ENCODE measurements around the gene CTRB1. TPM values are rescaled to one million over a fixed set of nuclear protein-coding genes. Genes with fewer than 3 reads are reported as not detected.
"Not testable (repeated sequence)": the region's sequence is repeated elsewhere in the genome, so short reads cannot be mapped to it uniquely, and the experiment has no call there.

CTRB1 gene
- total RNA-seq, 4 donors from 2014 or later = not detected

DNA sequence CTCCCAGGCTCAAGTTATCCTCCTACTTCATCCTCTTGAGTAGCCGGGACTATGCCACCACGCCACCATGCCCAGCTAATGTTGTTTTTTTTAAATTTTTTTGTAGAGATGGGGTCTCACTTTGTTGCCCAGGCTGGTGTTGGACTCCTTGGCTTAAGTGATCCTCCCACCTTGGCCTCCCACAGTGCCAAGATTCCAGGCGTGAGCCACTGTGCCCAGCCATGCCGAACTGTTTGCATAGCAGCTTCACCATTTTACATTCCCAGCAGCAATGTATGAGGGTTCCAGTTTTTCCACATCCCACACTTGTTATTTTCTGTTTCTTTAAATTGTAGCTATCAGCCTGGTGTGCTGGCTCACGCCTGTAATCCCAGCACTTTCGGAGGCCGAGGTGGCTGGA, 2.2 kb upstream of the CTRB1 start:
- TF ChIP-seq POLR2AphosphoS5 (IDR thresholded peaks at IDR 0.05) (no peak), CTCF (IDR thresholded peaks at IDR 0.05) (no peak), POLR2A (IDR thresholded peaks at IDR 0.05) (no peak), EP300 (IDR thresholded peaks at IDR 0.05) (no peak)
- Histone ChIP-seq H3K4me1 (no peaks in the 10 kb centered on the region), H3K4me3 (no peak overlapping the region), H3K27me3 (no peaks in the 10 kb centered on the region), H3K9me3 (no peaks in the 10 kb centered on the region), H3K27ac (no peak overlapping the region), H3K36me3 (no peaks in the 10 kb centered on the region)
- 90% methylated on average over 7 of the region's 7 CpGs for WGBS
- no peak for DNase-seq (ENCODE audit: low spot score in 2 of 2)

- Histone ChIP-seq H3K4me3 (no peak overlapping the region), H3K4me1 (no peaks in the 10 kb centered on the region), H3K9me3 (no peaks in the 10 kb centered on the region), H3K36me3 (no peaks in the 10 kb centered on the region), H3K27ac (no peak overlapping the region), H3K27me3 (no peaks in the 10 kb centered on the region)
- WGBS = 91% methylated on average over 11 of the region's 11 CpGs
- no peak for DNase-seq (ENCODE audit: low spot score in 2 of 2)
- TF ChIP-seq POLR2AphosphoS5 (IDR thresholded peaks at IDR 0.05) = no peak
- no peak for TF ChIP-seq POLR2A (IDR thresholded peaks at IDR 0.05)
- TF ChIP-seq EP300 (IDR thresholded peaks at IDR 0.05) = no peak
- TF ChIP-seq CTCF (IDR thresholded peaks at IDR 0.05) = no peak
Measured at GRCh38 chr16:75217389-75217851, 1.4 kb upstream of the CTRB1 start.

- Histone ChIP-seq H3K36me3 (no peaks in the 10 kb centered on the region), H3K9me3 (no peaks in the 10 kb centered on the region), H3K4me3 (no peak overlapping the region), H3K27me3 (peaks cover under 1% of the 10 kb centered on the region), H3K27ac (no peak overlapping the region), H3K4me1 (no peaks in the 10 kb centered on the region)
- TF ChIP-seq CTCF (IDR thresholded peaks at IDR 0.05) (no peak), POLR2A (IDR thresholded peaks at IDR 0.05) (no peak), EP300 (IDR thresholded peaks at IDR 0.05) (no peak), POLR2AphosphoS5 (IDR thresholded peaks at IDR 0.05) (no peak)
- 59% methylated on average over 4 of the region's 4 CpGs for WGBS
- DNase-seq (ENCODE audit: low spot score in 2 of 2) = no peak
Measured at GRCh38 chr16:75219088-75219487, 300 bp downstream of the CTRB1 start.

DNA sequence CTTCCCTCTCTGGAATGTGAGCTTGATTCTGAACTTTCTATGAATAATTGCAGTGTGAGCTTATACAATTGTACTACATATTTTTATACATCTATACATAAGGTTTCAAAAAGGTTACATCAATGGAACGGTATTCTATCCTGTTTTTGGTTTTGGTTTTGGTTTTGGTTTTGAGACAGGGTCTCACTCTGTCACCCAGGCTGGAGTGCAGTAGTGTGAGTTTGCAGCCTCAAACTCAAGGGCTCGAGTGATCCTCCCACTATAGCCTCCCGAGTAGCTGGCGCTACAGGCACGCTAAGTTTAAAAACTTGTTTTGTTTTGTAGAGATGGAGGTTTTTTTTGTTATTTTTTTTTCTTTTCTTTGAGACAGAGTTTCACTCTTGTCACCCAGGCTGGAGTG, 1.1 kb downstream of the CTRB1 start:
- Histone ChIP-seq H3K36me3 (no peaks in the 10 kb centered on the region), H3K4me1 (no peaks in the 10 kb centered on the region), H3K9me3 (no peaks in the 10 kb centered on the region), H3K27me3 (peaks cover 8% of the 10 kb centered on the region), H3K27ac (no peak overlapping the region), H3K4me3 (no peak overlapping the region)
- DNase-seq (ENCODE audit: low spot score in 2 of 2) = no peak
- 59% methylated on average over 5 of the region's 5 CpGs for WGBS
- TF ChIP-seq POLR2A (IDR thresholded peaks at IDR 0.05) = no peak
- no peak for TF ChIP-seq POLR2AphosphoS5 (IDR thresholded peaks at IDR 0.05)
- no peak for TF ChIP-seq CTCF (IDR thresholded peaks at IDR 0.05)
- TF ChIP-seq EP300 (IDR thresholded peaks at IDR 0.05) = no peak

GRCh38 chr16:75222271-75222783, 3.5 kb downstream of the CTRB1 start:
- H3K27ac ChIP-seq = no peak overlapping the region
- 83% methylated on average over 12 of the region's 16 CpGs for WGBS
- H3K9me3 ChIP-seq = no peaks in the 10 kb centered on the region
- no peak for DNase-seq (ENCODE audit: low spot score in 2 of 2)
- H3K36me3 ChIP-seq = no peaks in the 10 kb centered on the region
- no peaks in the 10 kb centered on the region for H3K4me1 ChIP-seq
- no peak overlapping the region for H3K4me3 ChIP-seq
- TF ChIP-seq CTCF (IDR thresholded peaks at IDR 0.05) = no peak
- TF ChIP-seq POLR2A (IDR thresholded peaks at IDR 0.05) = no peak
- TF ChIP-seq POLR2AphosphoS5 (IDR thresholded peaks at IDR 0.05) = no peak
- no peak for TF ChIP-seq EP300 (IDR thresholded peaks at IDR 0.05)
- H3K27me3 ChIP-seq = peaks cover 8% of the 10 kb centered on the region

GRCh38 chr16:75223129-75223528, 4.3 kb downstream of the CTRB1 start:
- not testable (repeated sequence) for H3K36me3 ChIP-seq
- WGBS = no CpG with 5 or more reads among the region's 20 CpGs

More at GRCh38 chr16:75223129-75223528, 4.3 kb downstream of the CTRB1 start:
- H3K27me3 ChIP-seq; H3K4me3 ChIP-seq; H3K27ac ChIP-seq; DNase-seq (ENCODE audit: low spot score in 2 of 2); H3K9me3 ChIP-seq; H3K4me1 ChIP-seq: not testable (repeated sequence)
